Endothelial cell of umbilical vein (primary cell): ENCODE measurements around the gene KRTAP4-9. TPM values are rescaled to one million over a fixed set of nuclear protein-coding genes. Genes with fewer than 3 reads are reported as not detected.

Experiments used
- BruUV-seq: library from RNA; stranded (reverse); fragments of 400-500 nt; replicated peaks from 2 replicates; lab custom pipeline; 2021; lab: Mats Ljungman, UMichigan
- CTCF ChIA-PET: fragments of 300-600, 350-600 bp; sonication (Branson Sonifier 250); formaldehyde crosslinking; loops from one replicate; lab custom pipeline; 2021; ENCODE audit warnings: antibody characterized with exemption, inconsistent platforms; lab: Charles Lee
- POLR2A ChIA-PET: fragments of 300-600, 350-600 bp; sonication (Branson Sonifier 250); formaldehyde crosslinking; loops from one replicate; lab custom pipeline; 2021; ENCODE audit warnings: antibody characterized with exemption, inconsistent platforms; lab: Charles Lee
- DNase-seq: peaks from one replicate; pipeline ENCODE4 v3.0.0-alpha.2; 2011; ENCODE audit warnings: low read depth, low spot score
- FAIRE-seq: peaks from 2 replicates; lab custom pipeline; 2011; peaks lifted over from hg19 to GRCh38; lab: Jason Lieb, UNC
- H2AFZ ChIP-seq: 2 replicates; pipeline ENCODE4 v1.6.0; 2012; ENCODE audit warnings: low read depth, low read length, control low read depth, inconsistent platforms
- H3K27ac ChIP-seq: 2 replicates; pipeline ENCODE4 v1.5.1; 2011; ENCODE audit warnings: low read depth, mild to moderate bottlenecking, control low read depth, low read length, moderate library complexity; ENCODE audit not compliant: insufficient read depth
- H3K27me3 ChIP-seq, 2 experiments: 2 replicates each; pipeline versions ENCODE4 v1.6.0 to v1.6.1; 2011; ENCODE audit warnings: low read length in 2 of 2, mixed read lengths in 1 of 2; ENCODE audit not compliant: control insufficient read depth in 2 of 2, insufficient read depth in 2 of 2
- H3K36me3 ChIP-seq, 2 experiments: 2 replicates in 1 of 2; 3 replicates in 1 of 2; pipeline ENCODE4 v1.5.1; 2011; ENCODE audit warnings: low read length in 2 of 2, mild to moderate bottlenecking in 1 of 2, moderate library complexity in 1 of 2; ENCODE audit not compliant: control insufficient read depth in 2 of 2, insufficient read depth in 2 of 2; ENCODE audit errors: extremely low read depth in 1 of 2
- H3K4me1 ChIP-seq: 3 replicates; pipeline ENCODE4 v1.5.1; 2011; ENCODE audit warnings: mild to moderate bottlenecking, low read length; ENCODE audit not compliant: control insufficient read depth, insufficient read depth; ENCODE audit errors: extremely low read depth
- H3K4me2 ChIP-seq: 2 replicates; pipeline ENCODE4 v1.6.1; 2011; ENCODE audit warnings: low read length, control low read depth, mixed read lengths; ENCODE audit not compliant: insufficient read depth
- H3K4me3 ChIP-seq, 3 experiments: fragments of 200-600 bp in 1 of 3; sonication (generic), shearing (Covaris generic) in 1 of 3; replicated peaks in 1 of 3; 2 replicates each; pipeline ENCODE4 v1.5.1; 2011 to 2016; ENCODE audit warnings: control low read depth in 3 of 3, low read length in 3 of 3, mild to moderate bottlenecking in 2 of 3, inconsistent platforms in 1 of 3, low read depth in 1 of 3, moderate library complexity in 1 of 3; ENCODE audit not compliant: insufficient read depth in 1 of 3
- H3K79me2 ChIP-seq: 2 replicates; pipeline ENCODE4 v1.6.0; 2012; ENCODE audit warnings: low read length, inconsistent platforms; ENCODE audit not compliant: control insufficient read depth, insufficient read depth
- H3K9ac ChIP-seq: replicated peaks from 2 replicates; pipeline ENCODE3; 2011; ENCODE audit warnings: low read length, control low read depth; ENCODE audit not compliant: insufficient read depth; ENCODE audit errors: extremely low read depth
- H3K9me1 ChIP-seq: replicated peaks from 3 replicates; pipeline ENCODE4 v1.6.0; 2011; ENCODE audit warnings: mild to moderate bottlenecking, low read length; ENCODE audit not compliant: control insufficient read depth, insufficient read depth; ENCODE audit errors: extremely low read depth
- H3K9me3 ChIP-seq: replicated peaks from 2 replicates; pipeline ENCODE4 v1.5.1; 2012; ENCODE audit warnings: low read length, inconsistent platforms; ENCODE audit not compliant: control insufficient read depth, insufficient read depth
- H4K20me1 ChIP-seq: replicated peaks from 2 replicates; pipeline ENCODE3; 2011; ENCODE audit warnings: mild to moderate bottlenecking, low read length; ENCODE audit not compliant: control insufficient read depth, insufficient read depth; ENCODE audit errors: extremely low read depth
- CTCF ChIP-seq, 2 donors: IDR thresholded peaks; 1 replicate in 1 of 2; 2 replicates in 1 of 2; pipeline ENCODE4 v1.5.1; 2011; ENCODE audit warnings: low read length in 2 of 2, mild to moderate bottlenecking in 2 of 2, moderate library complexity in 2 of 2, control low read depth in 1 of 2, inconsistent platforms in 1 of 2, low read depth in 1 of 2; ENCODE audit not compliant: insufficient read depth in 1 of 2; ENCODE audit errors: extremely low read depth in 1 of 2
- EZH2 ChIP-seq: IDR thresholded peaks from 2 replicates; pipeline ENCODE4 v1.6.1; 2012; ENCODE audit warnings: borderline replicate concordance, low read depth, mild to moderate bottlenecking, moderate library complexity, low read length, inconsistent platforms; ENCODE audit not compliant: severe bottlenecking
- FOS ChIP-seq: IDR thresholded peaks from 2 replicates; pipeline ENCODE4 v1.6.1; 2011; ENCODE audit warnings: mild to moderate bottlenecking, low read length, moderate library complexity, borderline replicate concordance; ENCODE audit not compliant: insufficient read depth
- GATA2 ChIP-seq: IDR thresholded peaks from 2 replicates; pipeline ENCODE4 v1.7.0; 2011; ENCODE audit warnings: low read depth, mild to moderate bottlenecking, moderate library complexity, mixed read lengths, low read length; ENCODE audit not compliant: insufficient read length, insufficient read depth
- JUN ChIP-seq: IDR thresholded peaks from 2 replicates; pipeline ENCODE4 v1.6.1; 2011; ENCODE audit warnings: borderline replicate concordance, low read depth; ENCODE audit not compliant: insufficient read length, insufficient read depth
- MAX ChIP-seq: IDR thresholded peaks from 2 replicates; pipeline ENCODE4 v1.6.1; 2011; ENCODE audit not compliant: insufficient read depth, insufficient read length
- MYC ChIP-seq: IDR thresholded peaks from one replicate; pipeline ENCODE4 v1.6.1; 2011; ENCODE audit warnings: mild to moderate bottlenecking, low read depth, low read length
- POLR2A ChIP-seq: IDR thresholded peaks from 2 replicates; pipeline ENCODE4 v1.6.1; 2012; ENCODE audit warnings: low read depth, mild to moderate bottlenecking, control low read depth, low read length
- POLR2AphosphoS5 ChIP-seq: IDR thresholded peaks from 2 replicates; pipeline ENCODE4 v1.6.1; 2012; ENCODE audit warnings: low read depth, mild to moderate bottlenecking, control low read depth, low read length, moderate library complexity; ENCODE audit not compliant: insufficient read depth
- dilution Hi-C: fragments of 300-500 bp; cut with MboI; formaldehyde crosslinking; loops from one replicate; pipeline ENCODE4 v1.15.0; 2019; ENCODE audit warnings: low sequenced_read_pairs; ENCODE audit not compliant: extremely low pct_ligation_motif_present
- intact Hi-C: fragments of 100-400 bp; cut with micrococcal nuclease; formaldehyde crosslinking; loops from one replicate; pipeline ENCODE4 v1.10.0; 2022
- polyA plus RNA-seq, 4 experiments: library from polyadenylated mRNA; depleted of rRNA in 3 of 4; stranded (reverse) in 3 of 4; unstranded in 1 of 4; fragments of >200 nt; gene quantifications; 2 replicates each; pipeline versions ENCODE4 v1.2.1 to v1.2.3, GENCODE V29; 2011 to 2012; ENCODE audit warnings: missing spikeins in 1 of 4
- total RNA-seq: library from RNA; stranded (reverse); gene quantifications from 2 replicates; pipeline ENCODE4 v1.2.3, GENCODE V29; 2021

KRTAP4-9 gene
- total and polyA plus RNA-seq, 2 donors (not counting 3 experiments of a cell fraction or from before 2014, with no cell fraction given) = not detected

- dilution Hi-C loops (no loop called here), intact Hi-C loops (no loop called here)
- no peaks in the 10 kb centered on the region for H3K79me2 ChIP-seq
- H3K9ac ChIP-seq = no peak within 1 kb of the TSS
- no peak for DNase-seq
- POLR2A ChIA-PET = no interaction called here
- H3K4me3 ChIP-seq = no peak within 1 kb of the TSS
- BruUV-seq = no TSS peak
- H3K36me3 ChIP-seq = no peaks in the 10 kb centered on the region
- peaks cover 6 to 12% of the 10 kb centered on the region in 2 experiments for H3K27me3 ChIP-seq
- no peak within 1 kb of the TSS for H3K4me2 ChIP-seq
- no peaks in the 10 kb centered on the region for H3K4me1 ChIP-seq
- H2AFZ ChIP-seq = no peak within 1 kb of the TSS
- CTCF ChIA-PET = interaction anchor here (1.1 kb wide), 1 partner anchor 48 kb away, joined by 3 read pairs; no protein-coding TSS in a partner anchor
- H3K9me3 ChIP-seq = no peaks in the 10 kb centered on the region
- no peaks in the 10 kb centered on the region for H4K20me1 ChIP-seq
- no peak for FAIRE-seq
- TF ChIP-seq POLR2A (no peak), FOS (no peak), POLR2AphosphoS5 (no peak), MAX (no peak), MYC (no peak), EZH2 (no peak), JUN (no peak), GATA2 (no peak), CTCF (IDR thresholded peaks at IDR 0.05; ENCODE audit: extremely low read depth in 1 of 2, insufficient read depth in 1 of 2, low read depth in 1 of 2, low read length in 2 of 2) (no peak)
- no peaks in the 10 kb centered on the region for H3K9me1 ChIP-seq
- H3K27ac ChIP-seq = no peak within 1 kb of the TSS
These were observed 45.1 kb upstream of the KRTAP4-9 start, which contains the start of gene KRTAP2-3 for GRCh38 chr17:41060052-41060604. KRTAP2-3 (minus strand) TSS chr17:41060114; CDS start chr17:41060050, 64 bp downstream.
